Hepatocyte (in vitro differentiated cells): ENCODE measurements around the gene ZNF747. TPM values are rescaled to one million over a fixed set of nuclear protein-coding genes. Genes with fewer than 3 reads are reported as not detected.

ENCODE experiments used
- DNase-seq: peaks from one replicate; pipeline ENCODE4 v3.0.0-alpha.2; 2016; ENCODE audit warnings: low spot score
- H2AFZ ChIP-seq: fragments of 200-600 bp; sonication (generic); 2 replicates; pipeline ENCODE4 v1.6.0; 2016; ENCODE audit warnings: antibody characterized with exemption, mild to moderate bottlenecking
- H3K27ac ChIP-seq: fragments of 200-600 bp; sonication (generic); 2 replicates; pipeline ENCODE4 v1.5.1; 2016; ENCODE audit warnings: mild to moderate bottlenecking
- H3K27me3 ChIP-seq: fragments of 200-600 bp; sonication (generic); 2 replicates; pipeline ENCODE4 v1.6.1; 2016
- H3K36me3 ChIP-seq: fragments of 200-600 bp; sonication (generic); replicated peaks from 2 replicates; pipeline ENCODE4 v1.5.1; 2016; ENCODE audit warnings: low read depth; ENCODE audit not compliant: insufficient read depth
- H3K4me1 ChIP-seq: fragments of 200-600 bp; sonication (generic); 2 replicates; pipeline ENCODE4 v1.5.1; 2016; ENCODE audit warnings: mild to moderate bottlenecking, moderate library complexity; ENCODE audit not compliant: insufficient read depth
- H3K4me2 ChIP-seq: fragments of 200-600 bp; sonication (generic); 2 replicates; pipeline ENCODE4 v1.6.0; 2016
- H3K4me3 ChIP-seq: fragments of 200-600 bp; sonication (generic); 2 replicates; pipeline ENCODE4 v1.5.1; 2016; ENCODE audit warnings: mild to moderate bottlenecking
- H3K79me2 ChIP-seq: fragments of 200-600 bp; sonication (generic); 2 replicates; pipeline ENCODE4 v1.6.0; 2017; ENCODE audit warnings: mild to moderate bottlenecking
- H3K9me2 ChIP-seq: fragments of 200-600 bp; sonication (generic); replicated peaks from 2 replicates; pipeline ENCODE4 v1.6.0; 2017; ENCODE audit warnings: mild to moderate bottlenecking; ENCODE audit not compliant: insufficient read depth
- H3K9me3 ChIP-seq: fragments of 200-600 bp; sonication (generic); 2 replicates; pipeline ENCODE4 v1.5.1; 2016; ENCODE audit warnings: low read depth, mild to moderate bottlenecking
- H4K20me1 ChIP-seq: fragments of 200-600 bp; sonication (generic); 2 replicates; pipeline ENCODE4 v1.6.0; 2016; ENCODE audit warnings: mild to moderate bottlenecking; ENCODE audit not compliant: insufficient read depth, poor library complexity, severe bottlenecking
- CTCF ChIP-seq: fragments of 200-600 bp; sonication (generic); IDR thresholded peaks from 2 replicates; pipeline ENCODE4 v1.5.1; 2016; ENCODE audit warnings: antibody characterized with exemption, mild to moderate bottlenecking; ENCODE audit not compliant: poor library complexity
- EZH2 ChIP-seq: fragments of 200-600 bp; sonication (generic); IDR thresholded peaks from 2 replicates; pipeline ENCODE4 v1.6.1; 2016; ENCODE audit warnings: antibody characterized with exemption, mild to moderate bottlenecking, borderline replicate concordance
- EZH2phosphoT487 ChIP-seq: fragments of 200-600 bp; sonication (generic); IDR thresholded peaks from one replicate; pipeline ENCODE4 v1.6.1; 2018; ENCODE audit warnings: antibody characterized with exemption, mild to moderate bottlenecking, low read depth, moderate library complexity; ENCODE audit not compliant: unreplicated experiment, severe bottlenecking
- WGBS: methylation state at CpG from one replicate; pipeline ENCODE4 v1.1.6; 2016; ENCODE audit warnings: low lambda C conversion rate; ENCODE audit errors: missing lambda C conversion rate; 5-methylcytosine and 5-hydroxymethylcytosine counted together
- polyA plus RNA-seq: library from polyadenylated mRNA; unstranded; fragments of >200 nt; fragmentation: Nextera tagmentation; extraction: Ambion mirVana; gene quantifications from 2 replicates; pipeline ENCODE4 v1.2.1, GENCODE V29; 2016
- total RNA-seq: library from RNA; depleted of rRNA; stranded (reverse); fragments of >200 nt; gene quantifications from 2 replicates; pipeline ENCODE4 v1.2.3, GENCODE V29; 2014

The ZNF747 gene
- total and polyA plus RNA-seq, 2 experiments from 2014 or later: 9.9 to 11.1 TPM

- Histone ChIP-seq H4K20me1 (no peaks in the 10 kb centered on the region), H3K27ac (no peak overlapping the region), H3K27me3 (no peaks in the 10 kb centered on the region), H3K9me3 (no peaks in the 10 kb centered on the region), H3K36me3 (no peaks in the 10 kb centered on the region), H3K4me1 (peaks cover 5% of the 10 kb centered on the region), H3K9me2 (no peaks in the 10 kb centered on the region), H3K4me2 (no peak overlapping the region), H3K79me2 (no peaks in the 10 kb centered on the region), H2AFZ (no peak overlapping the region), H3K4me3 (no peak overlapping the region)
- 92% methylated on average over 20 of the region's 20 CpGs for WGBS
- TF ChIP-seq EZH2: no peak
- no peak for TF ChIP-seq CTCF
- no peak for TF ChIP-seq EZH2phosphoT487
- no peak for DNase-seq
These were observed 15.3 kb downstream of the ZNF747 start for GRCh38 chr16:30519120-30520049.

- Histone ChIP-seq H3K4me3 (no peak overlapping the region), H2AFZ (no peak overlapping the region), H3K4me2 (no peak overlapping the region), H3K27ac (no peak overlapping the region), H3K9me2 (no peaks in the 10 kb centered on the region), H3K79me2 (no peaks in the 10 kb centered on the region), H3K9me3 (no peaks in the 10 kb centered on the region), H3K4me1 (peaks cover 5% of the 10 kb centered on the region), H3K27me3 (no peaks in the 10 kb centered on the region), H4K20me1 (no peaks in the 10 kb centered on the region), H3K36me3 (no peaks in the 10 kb centered on the region)
- TF ChIP-seq EZH2phosphoT487 (no peak), EZH2 (no peak), CTCF (no peak)
- 83% methylated on average over 10 of the region's 10 CpGs for WGBS
- DNase-seq: no peak
These were observed 16.1 kb downstream of the ZNF747 start for GRCh38 chr16:30518552-30518951.

- WGBS: 79% methylated on average over 2 of the region's 2 CpGs
- Histone ChIP-seq H3K27ac (no peak overlapping the region), H3K9me3 (no peaks in the 10 kb centered on the region), H3K4me2 (no peak overlapping the region), H3K4me1 (no peaks in the 10 kb centered on the region), H2AFZ (no peak overlapping the region), H3K9me2 (no peaks in the 10 kb centered on the region), H3K36me3 (no peaks in the 10 kb centered on the region), H3K79me2 (no peaks in the 10 kb centered on the region), H3K4me3 (no peak overlapping the region), H4K20me1 (no peaks in the 10 kb centered on the region), H3K27me3 (no peaks in the 10 kb centered on the region)
- DNase-seq: no peak
- no peak for TF ChIP-seq EZH2phosphoT487
- no peak for TF ChIP-seq CTCF
These were observed 19.4 kb downstream of the ZNF747 start for GRCh38 chr16:30515275-30515674.
